Measurements from ENCODE around the gene WDR77.

DNA sequence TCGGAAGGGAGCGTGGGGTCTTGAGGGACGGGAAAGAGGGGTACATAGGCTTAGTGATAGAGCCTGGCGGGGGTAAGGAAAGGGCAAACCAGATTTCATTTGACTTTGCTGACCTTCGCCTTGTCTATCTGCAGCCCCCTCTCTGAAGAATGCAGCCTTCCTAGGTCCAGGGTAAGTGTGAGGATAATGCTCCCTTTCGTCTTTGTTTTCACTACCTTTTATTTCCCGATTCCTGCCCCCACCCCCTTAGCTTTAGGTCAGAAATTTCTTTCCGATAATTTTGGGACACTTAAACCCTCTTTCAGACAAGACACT is 604 bp upstream of the WDR77 start:
- TF ChIP-seq, protein P1, sequence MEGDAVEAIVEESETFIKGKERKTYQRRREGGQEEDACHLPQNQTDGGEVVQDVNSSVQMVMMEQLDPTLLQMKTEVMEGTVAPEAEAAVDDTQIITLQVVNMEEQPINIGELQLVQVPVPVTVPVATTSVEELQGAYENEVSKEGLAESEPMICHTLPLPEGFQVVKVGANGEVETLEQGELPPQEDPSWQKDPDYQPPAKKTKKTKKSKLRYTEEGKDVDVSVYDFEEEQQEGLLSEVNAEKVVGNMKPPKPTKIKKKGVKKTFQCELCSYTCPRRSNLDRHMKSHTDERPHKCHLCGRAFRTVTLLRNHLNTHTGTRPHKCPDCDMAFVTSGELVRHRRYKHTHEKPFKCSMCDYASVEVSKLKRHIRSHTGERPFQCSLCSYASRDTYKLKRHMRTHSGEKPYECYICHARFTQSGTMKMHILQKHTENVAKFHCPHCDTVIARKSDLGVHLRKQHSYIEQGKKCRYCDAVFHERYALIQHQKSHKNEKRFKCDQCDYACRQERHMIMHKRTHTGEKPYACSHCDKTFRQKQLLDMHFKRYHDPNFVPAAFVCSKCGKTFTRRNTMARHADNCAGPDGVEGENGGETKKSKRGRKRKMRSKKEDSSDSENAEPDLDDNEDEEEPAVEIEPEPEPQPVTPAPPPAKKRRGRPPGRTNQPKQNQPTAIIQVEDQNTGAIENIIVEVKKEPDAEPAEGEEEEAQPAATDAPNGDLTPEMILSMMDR (IDR thresholded peaks at IDR 0.05) = no peak
- no peak for TF ChIP-seq POLR2A (IDR thresholded peaks at IDR 0.05)
